ENCODE measurements around the gene HOPX.

Gene HOPX

GRCh38 chr4:56651056-56651350 is 30.1 kb downstream of the HOPX start:
- no peak overlapping the region for H3K4me3 ChIP-seq (ENCODE audit: low read depth, low read length)
- no peak for DNase-seq (ENCODE audit: low read depth)
- TF ChIP-seq POLR2A (IDR thresholded peaks at IDR 0.05; ENCODE audit: extremely low read depth, insufficient read length) (no peak), MAX (IDR thresholded peaks at IDR 0.05; ENCODE audit: low read depth, low read length) (no peak), CTCF (IDR thresholded peaks at IDR 0.05; ENCODE audit: low read depth, low read length) (no peak), MYC (IDR thresholded peaks at IDR 0.05; ENCODE audit: low read depth, low read length) (no peak)

- no peak for DNase-seq (ENCODE audit: low read depth)
- TF ChIP-seq MYC (IDR thresholded peaks at IDR 0.05; ENCODE audit: low read depth, low read length) (no peak), CTCF (IDR thresholded peaks at IDR 0.05; ENCODE audit: low read depth, low read length) (no peak), POLR2A (IDR thresholded peaks at IDR 0.05; ENCODE audit: extremely low read depth, insufficient read length) (no peak), MAX (IDR thresholded peaks at IDR 0.05; ENCODE audit: low read depth, low read length) (no peak)
- no peak overlapping the region for H3K4me3 ChIP-seq (ENCODE audit: low read depth, low read length)
Observed at GRCh38 chr4:56650262-56651055, 30.6 kb downstream of the HOPX start.

- H3K4me3 ChIP-seq (ENCODE audit: low read depth, low read length), result no peak overlapping the region
- TF ChIP-seq POLR2A (IDR thresholded peaks at IDR 0.05; ENCODE audit: extremely low read depth, insufficient read length) (no peak), MYC (IDR thresholded peaks at IDR 0.05; ENCODE audit: low read depth, low read length) (no peak), MAX (IDR thresholded peaks at IDR 0.05; ENCODE audit: low read depth, low read length) (no peak), CTCF (IDR thresholded peaks at IDR 0.05; ENCODE audit: low read depth, low read length) (no peak)
- no peak for DNase-seq (ENCODE audit: low read depth)
Observed at GRCh38 chr4:56649445-56650261, 31.4 kb downstream of the HOPX start.

- DNase-seq (ENCODE audit: low read depth), result no peak
- H3K4me3 ChIP-seq (ENCODE audit: low read depth, low read length), result no peak overlapping the region
- no peak for TF ChIP-seq MYC (IDR thresholded peaks at IDR 0.05; ENCODE audit: low read depth, low read length)
- TF ChIP-seq POLR2A (IDR thresholded peaks at IDR 0.05; ENCODE audit: extremely low read depth, insufficient read length), result no peak
- TF ChIP-seq MAX (IDR thresholded peaks at IDR 0.05; ENCODE audit: low read depth, low read length), result no peak
- TF ChIP-seq CTCF (IDR thresholded peaks at IDR 0.05; ENCODE audit: low read depth, low read length), result no peak
Observed at GRCh38 chr4:56648824-56649151, 32.3 kb downstream of the HOPX start.

GRCh38 chr4:56648021-56648823 is 32.9 kb downstream of the HOPX start:
- H3K4me3 ChIP-seq (ENCODE audit: low read depth, low read length), result no peak overlapping the region
- peak; percentile 24 for DNase-seq (ENCODE audit: low read depth)
- TF ChIP-seq MYC (IDR thresholded peaks at IDR 0.05; ENCODE audit: low read depth, low read length), result no peak
- no peak for TF ChIP-seq POLR2A (IDR thresholded peaks at IDR 0.05; ENCODE audit: extremely low read depth, insufficient read length)
- no peak for TF ChIP-seq MAX (IDR thresholded peaks at IDR 0.05; ENCODE audit: low read depth, low read length)
- no peak for TF ChIP-seq CTCF (IDR thresholded peaks at IDR 0.05; ENCODE audit: low read depth, low read length)

All from NB4 (cell line).